ENCODE data around the gene LRRTM4. TPM values are rescaled to one million over a fixed set of nuclear protein-coding genes. Genes with fewer than 3 reads are reported as not detected.

Gene LRRTM4
- total and polyA plus RNA-seq, 4 experiments from 2014 or later, result not detected

DNA sequence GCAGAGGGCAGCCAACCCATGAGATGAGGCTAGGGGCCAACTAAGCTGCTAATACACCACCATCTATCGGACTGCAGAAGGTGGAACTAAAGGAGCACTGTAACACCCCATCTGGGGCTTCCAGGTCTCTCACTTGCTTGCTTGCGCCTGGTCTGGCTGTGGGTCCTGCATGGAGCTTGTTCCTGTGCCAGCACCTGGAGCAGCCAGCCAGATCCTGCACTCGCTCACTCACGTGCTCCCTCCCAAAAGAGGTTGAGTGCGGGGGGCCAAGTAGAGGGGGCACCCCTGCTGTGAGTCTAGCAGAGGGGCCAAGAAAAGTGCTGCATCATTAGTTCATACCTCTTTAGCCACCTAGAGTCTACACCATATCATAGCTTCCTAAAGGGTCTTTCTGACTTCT, 250.9 kb downstream of the LRRTM4 start:
- no peak for DNase-seq
- Mint-ChIP-seq H3K9me3 (peaks cover 1 to 31% (median 17%) of the 10 kb centered on the region in 8 donors), H3K4me1 (no peaks in the 10 kb centered on the region), H3K27ac (no peak overlapping the region), H3K36me3 (no peaks in the 10 kb centered on the region), H3K27me3 (no peaks in the 10 kb centered on the region), H3K4me3 (no peak overlapping the region)
- intact Hi-C loops (cut with micrococcal nuclease), result no loop called here
- Histone ChIP-seq H3K9me3 (ENCODE audit: control insufficient read depth in 1 of 2, low read length in 2 of 2) (peaks cover 0 to 3% of the 10 kb centered on the region in 2 donors), H3K27me3 (ENCODE audit: insufficient read depth, low read length) (no peaks in the 10 kb centered on the region), H3K4me1 (ENCODE audit: insufficient read depth, low read length) (no peaks in the 10 kb centered on the region), H3K27ac (ENCODE audit: low read depth, low read length) (no peak overlapping the region), H3K4me3 (ENCODE audit: low read length in 2 of 2) (no peak overlapping the region), H3K36me3 (ENCODE audit: insufficient read depth, low read length) (no peaks in the 10 kb centered on the region)
- POLR2A ChIA-PET (ENCODE audit: partially characterized antibody), result no interaction called here
- CTCF ChIA-PET (ENCODE audit: partially characterized antibody), result no interaction called here

- Mint-ChIP-seq H3K9me3 (peaks cover 1 to 35% (median 19%) of the 10 kb centered on the region in 8 donors), H3K36me3 (no peaks in the 10 kb centered on the region), H3K27ac (no peak overlapping the region), H3K4me1 (no peaks in the 10 kb centered on the region), H3K27me3 (no peaks in the 10 kb centered on the region), H3K4me3 (no peak overlapping the region)
- Histone ChIP-seq H3K4me3 (ENCODE audit: low read length in 2 of 2) (no peak overlapping the region), H3K27ac (ENCODE audit: low read depth, low read length) (no peak overlapping the region), H3K4me1 (ENCODE audit: insufficient read depth, low read length) (no peaks in the 10 kb centered on the region), H3K36me3 (ENCODE audit: insufficient read depth, low read length) (no peaks in the 10 kb centered on the region), H3K9me3 (ENCODE audit: control insufficient read depth in 1 of 2, low read length in 2 of 2) (peaks cover 0 to 3% of the 10 kb centered on the region in 2 donors), H3K27me3 (ENCODE audit: insufficient read depth, low read length) (no peaks in the 10 kb centered on the region)
- POLR2A ChIA-PET (ENCODE audit: partially characterized antibody), result no interaction called here
- intact Hi-C loops (cut with micrococcal nuclease), result no loop called here
- no peak for DNase-seq
- CTCF ChIA-PET (ENCODE audit: partially characterized antibody), result no interaction called here
Observed at GRCh38 chr2:77270433-77270832, 251.7 kb downstream of the LRRTM4 start.

GRCh38 chr2:77268626-77269025, 253.6 kb downstream of the LRRTM4 start:
- Mint-ChIP-seq H3K4me3 (no peak overlapping the region), H3K27ac (no peak overlapping the region), H3K27me3 (no peaks in the 10 kb centered on the region), H3K36me3 (no peaks in the 10 kb centered on the region), H3K4me1 (no peaks in the 10 kb centered on the region), H3K9me3 (peaks cover 0 to 31% (median 21%) of the 10 kb centered on the region in 8 donors)
- Histone ChIP-seq H3K27ac (ENCODE audit: low read depth, low read length) (no peak overlapping the region), H3K4me3 (ENCODE audit: low read length in 2 of 2) (no peak overlapping the region), H3K9me3 (ENCODE audit: control insufficient read depth in 1 of 2, low read length in 2 of 2) (peaks cover 0 to 3% of the 10 kb centered on the region in 2 donors), H3K27me3 (ENCODE audit: insufficient read depth, low read length) (no peaks in the 10 kb centered on the region), H3K36me3 (ENCODE audit: insufficient read depth, low read length) (no peaks in the 10 kb centered on the region), H3K4me1 (ENCODE audit: insufficient read depth, low read length) (no peaks in the 10 kb centered on the region)
- DNase-seq, result no peak
- intact Hi-C loops (cut with micrococcal nuclease), result no loop called here
- POLR2A ChIA-PET (ENCODE audit: partially characterized antibody), result no interaction called here
- CTCF ChIA-PET (ENCODE audit: partially characterized antibody), result no interaction called here

GRCh38 chr2:77232909-77233425, 289.2 kb downstream of the LRRTM4 start:
- Histone ChIP-seq H3K27ac (ENCODE audit: low read depth, low read length) (no peak overlapping the region), H3K4me3 (ENCODE audit: low read length in 2 of 2) (no peak overlapping the region), H3K9me3 (ENCODE audit: control insufficient read depth in 1 of 2, low read length in 2 of 2) (peaks cover 0 to 3% of the 10 kb centered on the region in 2 donors), H3K36me3 (ENCODE audit: insufficient read depth, low read length) (no peaks in the 10 kb centered on the region), H3K27me3 (ENCODE audit: insufficient read depth, low read length) (no peaks in the 10 kb centered on the region), H3K4me1 (ENCODE audit: insufficient read depth, low read length) (no peaks in the 10 kb centered on the region)
- POLR2A ChIA-PET (ENCODE audit: partially characterized antibody), result no interaction called here
- no peak overlapping the region for H3K4me3 Mint-ChIP-seq
- no peaks in the 10 kb centered on the region for H3K36me3 Mint-ChIP-seq
- no peaks in the 10 kb centered on the region for H3K4me1 Mint-ChIP-seq
- peaks cover 2 to 32% (median 8%) of the 10 kb centered on the region in 8 donors for H3K9me3 Mint-ChIP-seq
- no peaks in the 10 kb centered on the region for H3K27me3 Mint-ChIP-seq
- DNase-seq, result no peak
- H3K27ac Mint-ChIP-seq, result no peak overlapping the region
- intact Hi-C loops (cut with micrococcal nuclease), result no loop called here
- CTCF ChIA-PET (ENCODE audit: partially characterized antibody), result no interaction called here

- intact Hi-C loops (cut with micrococcal nuclease), result no loop called here
- no peak for DNase-seq
- POLR2A ChIA-PET (ENCODE audit: partially characterized antibody), result no interaction called here
- Histone ChIP-seq H3K4me1 (ENCODE audit: insufficient read depth, low read length) (no peaks in the 10 kb centered on the region), H3K36me3 (ENCODE audit: insufficient read depth, low read length) (no peaks in the 10 kb centered on the region), H3K9me3 (ENCODE audit: control insufficient read depth in 1 of 2, low read length in 2 of 2) (peaks cover 0 to 3% of the 10 kb centered on the region in 2 donors), H3K27me3 (ENCODE audit: insufficient read depth, low read length) (no peaks in the 10 kb centered on the region), H3K27ac (ENCODE audit: low read depth, low read length) (no peak overlapping the region), H3K4me3 (ENCODE audit: low read length in 2 of 2) (no peak overlapping the region)
- H3K27ac Mint-ChIP-seq, result no peak overlapping the region
- CTCF ChIA-PET (ENCODE audit: partially characterized antibody), result no interaction called here
- H3K9me3 Mint-ChIP-seq, result peaks cover 0 to 15% (median 6%) of the 10 kb centered on the region in 8 donors
- no peak overlapping the region for H3K4me3 Mint-ChIP-seq
- H3K4me1 Mint-ChIP-seq, result no peaks in the 10 kb centered on the region
- no peaks in the 10 kb centered on the region for H3K27me3 Mint-ChIP-seq
- H3K36me3 Mint-ChIP-seq, result no peaks in the 10 kb centered on the region
Observed at GRCh38 chr2:77228391-77228790, 293.8 kb downstream of the LRRTM4 start.

GRCh38 chr2:77210725-77211124, 311.5 kb downstream of the LRRTM4 start:
- ChIA-PET CTCF (ENCODE audit: partially characterized antibody) (no interaction called here), POLR2A (ENCODE audit: partially characterized antibody) (no interaction called here)
- H3K27ac ChIP-seq (ENCODE audit: low read depth, low read length), result no peak overlapping the region
- Mint-ChIP-seq H3K9me3 (peaks cover under 1 to 14% (median 6%) of the 10 kb centered on the region in 8 donors), H3K4me1 (no peaks in the 10 kb centered on the region), H3K36me3 (no peaks in the 10 kb centered on the region), H3K27ac (no peak overlapping the region), H3K4me3 (no peak overlapping the region), H3K27me3 (no peaks in the 10 kb centered on the region)
- DNase-seq, result no peak
- intact Hi-C loops (cut with micrococcal nuclease), result no loop called here
- H3K9me3 ChIP-seq (ENCODE audit: control insufficient read depth in 1 of 2, low read length in 2 of 2), result no peaks in the 10 kb centered on the region
- H3K27me3 ChIP-seq (ENCODE audit: insufficient read depth, low read length), result no peaks in the 10 kb centered on the region
- H3K36me3 ChIP-seq (ENCODE audit: insufficient read depth, low read length), result no peaks in the 10 kb centered on the region
- no peaks in the 10 kb centered on the region for H3K4me1 ChIP-seq (ENCODE audit: insufficient read depth, low read length)
- H3K4me3 ChIP-seq (ENCODE audit: low read length in 2 of 2), result no peak overlapping the region

DNA sequence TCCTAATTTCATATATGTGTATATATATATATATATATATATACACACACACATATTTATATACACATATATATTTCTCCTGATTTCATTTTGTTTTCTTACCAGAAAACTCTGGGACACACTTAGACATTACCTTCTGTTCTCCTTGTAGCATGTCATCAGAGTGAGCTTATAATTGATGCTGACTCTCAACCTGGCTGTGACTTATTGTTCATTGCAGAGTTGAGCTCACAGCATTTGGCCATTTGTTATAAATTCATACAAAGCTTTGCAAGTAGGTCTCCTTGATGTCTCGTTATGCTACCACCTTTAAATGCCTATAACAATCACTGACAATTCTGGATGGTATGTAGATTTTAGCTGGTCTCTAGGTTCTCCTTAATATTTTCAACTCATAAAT, 314.8 kb downstream of the LRRTM4 start:
- H3K27me3 ChIP-seq (ENCODE audit: insufficient read depth, low read length), result no peaks in the 10 kb centered on the region
- ChIA-PET POLR2A (ENCODE audit: partially characterized antibody) (no interaction called here), CTCF (ENCODE audit: partially characterized antibody) (no interaction called here)
- H3K4me3 Mint-ChIP-seq, result no peak overlapping the region
- no peaks in the 10 kb centered on the region for H3K4me1 Mint-ChIP-seq
- intact Hi-C loops (cut with micrococcal nuclease), result no loop called here
- H3K27ac ChIP-seq (ENCODE audit: low read depth, low read length), result no peak overlapping the region
- H3K27ac Mint-ChIP-seq, result no peak overlapping the region
- no peaks in the 10 kb centered on the region for H3K36me3 ChIP-seq (ENCODE audit: insufficient read depth, low read length)
- H3K9me3 ChIP-seq (ENCODE audit: control insufficient read depth in 1 of 2, low read length in 2 of 2), result no peaks in the 10 kb centered on the region
- no peaks in the 10 kb centered on the region for H3K4me1 ChIP-seq (ENCODE audit: insufficient read depth, low read length)
- H3K27me3 Mint-ChIP-seq, result no peaks in the 10 kb centered on the region
- H3K4me3 ChIP-seq (ENCODE audit: low read length in 2 of 2), result no peak overlapping the region
- peaks cover 2 to 25% (median 12%) of the 10 kb centered on the region in 8 donors for H3K9me3 Mint-ChIP-seq
- no peak for DNase-seq
- no peaks in the 10 kb centered on the region for H3K36me3 Mint-ChIP-seq

GRCh38 chr2:77201755-77202154, 320.4 kb downstream of the LRRTM4 start:
- Mint-ChIP-seq H3K27ac (no peak overlapping the region), H3K27me3 (no peaks in the 10 kb centered on the region), H3K36me3 (no peaks in the 10 kb centered on the region), H3K4me3 (no peak overlapping the region), H3K9me3 (peaks cover 2 to 30% (median 8%) of the 10 kb centered on the region in 8 donors), H3K4me1 (no peaks in the 10 kb centered on the region)
- intact Hi-C loops (cut with micrococcal nuclease), result no loop called here
- CTCF ChIA-PET (ENCODE audit: partially characterized antibody), result no interaction called here
- no peak for DNase-seq
- POLR2A ChIA-PET (ENCODE audit: partially characterized antibody), result no interaction called here
- Histone ChIP-seq H3K9me3 (ENCODE audit: control insufficient read depth in 1 of 2, low read length in 2 of 2) (no peaks in the 10 kb centered on the region), H3K4me3 (ENCODE audit: low read length in 2 of 2) (no peak overlapping the region), H3K36me3 (ENCODE audit: insufficient read depth, low read length) (no peaks in the 10 kb centered on the region), H3K4me1 (ENCODE audit: insufficient read depth, low read length) (no peaks in the 10 kb centered on the region), H3K27ac (ENCODE audit: low read depth, low read length) (no peak overlapping the region), H3K27me3 (ENCODE audit: insufficient read depth, low read length) (no peaks in the 10 kb centered on the region)

Measured in CD4-positive, alpha-beta memory T cell (primary cell).